ENCODE measurements around the gene HDAC9.
"Not testable (repeated sequence)": the region's sequence is repeated elsewhere in the genome, so short reads cannot be mapped to it uniquely, and the experiment has no call there.

HDAC9 gene

DNA sequence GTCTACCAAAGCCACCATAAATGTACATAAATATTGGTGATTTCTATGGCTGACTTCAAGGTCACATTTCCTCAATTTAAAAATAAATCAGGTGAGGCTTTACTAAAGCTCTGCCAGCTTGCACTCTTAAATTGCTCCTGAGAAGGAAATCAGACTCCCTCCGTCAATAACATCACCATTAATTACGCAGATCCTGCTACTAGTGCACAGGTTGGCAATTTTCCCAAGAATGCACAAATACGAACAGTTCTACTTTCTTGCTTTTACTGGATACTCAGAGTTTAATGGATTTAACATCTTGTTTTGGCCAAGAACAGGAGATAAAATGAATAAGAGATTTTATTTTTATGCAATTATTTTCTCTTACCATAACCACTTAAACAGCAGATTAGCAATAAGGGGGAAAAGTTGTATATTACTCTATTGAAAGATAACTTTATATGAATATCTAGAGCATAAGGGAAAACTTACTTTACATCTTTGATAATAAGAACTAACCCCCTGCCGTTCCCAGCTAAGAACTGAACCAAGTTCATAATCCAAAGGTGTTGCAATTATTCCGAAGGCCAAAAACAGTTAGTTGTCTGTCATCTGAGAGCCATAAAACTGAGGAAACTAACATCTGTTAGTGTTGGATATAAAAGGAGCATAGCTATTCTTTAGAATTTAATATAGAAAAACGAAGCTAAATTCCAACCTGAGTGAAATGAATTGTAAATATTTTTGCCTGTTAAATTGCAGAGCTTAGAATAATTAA lies 481.3 kb downstream of the HDAC9 start:
- no peak overlapping the region for H3K4me3 ChIP-seq (ENCODE audit: insufficient read depth, low read length, poor library complexity, severe bottlenecking)
- H3K9me3 ChIP-seq (ENCODE audit: insufficient read depth, low read length) = no peaks in the 10 kb centered on the region
- no peaks in the 10 kb centered on the region for H3K36me3 ChIP-seq (ENCODE audit: low read length)
- no peak overlapping the region for H3K27ac ChIP-seq (ENCODE audit: low read depth, low read length)
- H3K9ac ChIP-seq (ENCODE audit: low read length) = no peak overlapping the region
- H3K4me2 ChIP-seq (ENCODE audit: low read depth, low read length, poor library complexity, severe bottlenecking) = no peak overlapping the region
- TF ChIP-seq EZH2phosphoT487 (conservative IDR thresholded peaks at IDR 0.05; ENCODE audit: low read length) = no peak
- TF ChIP-seq, protein P1, sequence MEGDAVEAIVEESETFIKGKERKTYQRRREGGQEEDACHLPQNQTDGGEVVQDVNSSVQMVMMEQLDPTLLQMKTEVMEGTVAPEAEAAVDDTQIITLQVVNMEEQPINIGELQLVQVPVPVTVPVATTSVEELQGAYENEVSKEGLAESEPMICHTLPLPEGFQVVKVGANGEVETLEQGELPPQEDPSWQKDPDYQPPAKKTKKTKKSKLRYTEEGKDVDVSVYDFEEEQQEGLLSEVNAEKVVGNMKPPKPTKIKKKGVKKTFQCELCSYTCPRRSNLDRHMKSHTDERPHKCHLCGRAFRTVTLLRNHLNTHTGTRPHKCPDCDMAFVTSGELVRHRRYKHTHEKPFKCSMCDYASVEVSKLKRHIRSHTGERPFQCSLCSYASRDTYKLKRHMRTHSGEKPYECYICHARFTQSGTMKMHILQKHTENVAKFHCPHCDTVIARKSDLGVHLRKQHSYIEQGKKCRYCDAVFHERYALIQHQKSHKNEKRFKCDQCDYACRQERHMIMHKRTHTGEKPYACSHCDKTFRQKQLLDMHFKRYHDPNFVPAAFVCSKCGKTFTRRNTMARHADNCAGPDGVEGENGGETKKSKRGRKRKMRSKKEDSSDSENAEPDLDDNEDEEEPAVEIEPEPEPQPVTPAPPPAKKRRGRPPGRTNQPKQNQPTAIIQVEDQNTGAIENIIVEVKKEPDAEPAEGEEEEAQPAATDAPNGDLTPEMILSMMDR (IDR thresholded peaks at IDR 0.05; ENCODE audit: insufficient read depth, low read length, poor library complexity, severe bottlenecking) = no peak
- no peaks in the 10 kb centered on the region for H4K20me1 ChIP-seq (ENCODE audit: low read depth, low read length)
- H3K27me3 ChIP-seq (ENCODE audit: low read length) = no peaks in the 10 kb centered on the region
- no peaks in the 10 kb centered on the region for H3K79me2 ChIP-seq (ENCODE audit: insufficient read depth, low read length)
- no peaks in the 10 kb centered on the region for H3K9me2 ChIP-seq (replicated peaks; ENCODE audit: insufficient read depth, low read length)
- no peak overlapping the region for H2AFZ ChIP-seq (ENCODE audit: low read depth, low read length, severe bottlenecking)
- no peaks in the 10 kb centered on the region for H3F3A ChIP-seq (ENCODE audit: insufficient read depth)

DNA sequence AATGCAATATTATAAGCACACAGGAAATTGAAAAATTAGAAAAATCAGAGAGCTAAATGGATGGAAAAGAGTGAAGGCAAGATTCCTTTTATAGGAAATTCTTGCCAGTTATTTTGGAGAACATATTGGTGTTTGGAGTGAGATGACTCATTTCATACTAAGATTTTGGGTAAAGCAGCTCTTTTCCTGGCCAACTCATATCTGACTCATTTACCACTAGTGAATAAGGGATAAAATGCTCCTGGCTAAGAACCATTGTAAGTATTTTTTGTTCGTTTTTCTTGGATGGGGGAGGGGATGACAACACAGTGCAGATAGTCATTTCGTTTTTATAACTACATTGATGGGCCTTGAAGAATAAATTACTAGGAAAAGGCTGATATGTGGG lies 482.6 kb downstream of the HDAC9 start:
- Histone ChIP-seq H3K27me3 (ENCODE audit: low read length) (no peaks in the 10 kb centered on the region), H3K9me3 (ENCODE audit: insufficient read depth, low read length) (no peaks in the 10 kb centered on the region), H2AFZ (ENCODE audit: low read depth, low read length, severe bottlenecking) (no peak overlapping the region), H3K4me2 (ENCODE audit: low read depth, low read length, poor library complexity, severe bottlenecking) (no peak overlapping the region), H3K36me3 (ENCODE audit: low read length) (no peaks in the 10 kb centered on the region), H3F3A (ENCODE audit: insufficient read depth) (no peaks in the 10 kb centered on the region), H3K9ac (ENCODE audit: low read length) (no peak overlapping the region), H3K27ac (ENCODE audit: low read depth, low read length) (no peak overlapping the region), H3K4me3 (ENCODE audit: insufficient read depth, low read length, poor library complexity, severe bottlenecking) (no peak overlapping the region), H3K79me2 (ENCODE audit: insufficient read depth, low read length) (no peaks in the 10 kb centered on the region), H4K20me1 (ENCODE audit: low read depth, low read length) (no peaks in the 10 kb centered on the region), H3K9me2 (replicated peaks; ENCODE audit: insufficient read depth, low read length) (no peaks in the 10 kb centered on the region)
- TF ChIP-seq, protein P1 (IDR thresholded peaks at IDR 0.05; ENCODE audit: insufficient read depth, low read length, poor library complexity, severe bottlenecking) = no peak
- TF ChIP-seq EZH2phosphoT487 (conservative IDR thresholded peaks at IDR 0.05; ENCODE audit: low read length) = no peak

DNA sequence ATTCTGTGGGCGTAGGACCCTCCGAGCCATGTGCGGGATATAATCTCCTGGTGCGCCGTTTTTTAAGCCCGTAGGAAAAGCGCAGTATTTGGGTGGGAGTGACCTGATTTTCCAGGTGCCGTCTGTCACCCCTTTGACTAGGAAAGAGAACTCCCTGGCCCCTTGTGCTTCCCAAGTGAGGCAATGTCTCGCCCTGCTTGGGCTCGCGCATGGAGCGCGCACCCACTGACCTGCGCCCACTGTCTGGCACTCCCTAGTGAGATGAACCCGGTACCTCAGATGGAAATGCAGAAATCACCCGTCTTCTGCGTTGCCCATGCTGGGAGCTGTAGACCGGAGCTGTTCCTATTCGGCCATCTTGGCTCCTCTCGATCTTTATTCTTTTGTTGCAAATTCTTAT lies 495.2 kb downstream of the HDAC9 start:
- not testable (repeated sequence) for H4K20me1 ChIP-seq (ENCODE audit: low read depth, low read length); H3K79me2 ChIP-seq (ENCODE audit: insufficient read depth, low read length); H3K27me3 ChIP-seq (ENCODE audit: low read length); H3F3A ChIP-seq (ENCODE audit: insufficient read depth); H3K4me2 ChIP-seq (ENCODE audit: low read depth, low read length, poor library complexity, severe bottlenecking); H3K9me2 ChIP-seq (replicated peaks; ENCODE audit: insufficient read depth, low read length); H3K9me3 ChIP-seq (ENCODE audit: insufficient read depth, low read length); H3K27ac ChIP-seq (ENCODE audit: low read depth, low read length); H3K36me3 ChIP-seq (ENCODE audit: low read length); H3K9ac ChIP-seq (ENCODE audit: low read length); H3K4me3 ChIP-seq (ENCODE audit: insufficient read depth, low read length, poor library complexity, severe bottlenecking); H2AFZ ChIP-seq (ENCODE audit: low read depth, low read length, severe bottlenecking)

- Histone ChIP-seq H3K27ac (ENCODE audit: low read depth, low read length) (no peak overlapping the region), H3K27me3 (ENCODE audit: low read length) (no peaks in the 10 kb centered on the region), H3K4me3 (ENCODE audit: insufficient read depth, low read length, poor library complexity, severe bottlenecking) (no peak overlapping the region), H3F3A (ENCODE audit: insufficient read depth) (no peaks in the 10 kb centered on the region), H3K36me3 (ENCODE audit: low read length) (no peaks in the 10 kb centered on the region), H2AFZ (ENCODE audit: low read depth, low read length, severe bottlenecking) (no peak overlapping the region), H3K9me2 (replicated peaks; ENCODE audit: insufficient read depth, low read length) (no peaks in the 10 kb centered on the region), H3K9ac (ENCODE audit: low read length) (no peak overlapping the region), H4K20me1 (ENCODE audit: low read depth, low read length) (no peaks in the 10 kb centered on the region), H3K79me2 (ENCODE audit: insufficient read depth, low read length) (no peaks in the 10 kb centered on the region), H3K9me3 (ENCODE audit: insufficient read depth, low read length) (no peaks in the 10 kb centered on the region), H3K4me2 (ENCODE audit: low read depth, low read length, poor library complexity, severe bottlenecking) (no peak overlapping the region)
- TF ChIP-seq, protein P1 (IDR thresholded peaks at IDR 0.05; ENCODE audit: insufficient read depth, low read length, poor library complexity, severe bottlenecking) = no peak
- no peak for TF ChIP-seq EZH2phosphoT487 (conservative IDR thresholded peaks at IDR 0.05; ENCODE audit: low read length)
Observed at GRCh38 chr7:18993933-18994668, 498.6 kb downstream of the HDAC9 start.
